K562 (cell line): Measurements from ENCODE around the gene PPA1. TPM values are rescaled to one million over a fixed set of nuclear protein-coding genes. Genes with fewer than 3 reads are reported as not detected.

Experiments
- BRCA1 ChIP-seq, 2 experiments: fragments of 450-650 bp in 1 of 2; sonication (generic) in 1 of 2; formaldehyde crosslinking in 1 of 2; IDR thresholded peaks; 2 replicates each; pipeline versions ENCODE4 v1.5.0 to v1.6.1; 2017 to 2020; ENCODE audit warnings: mild to moderate bottlenecking in 1 of 2, missing genetic modification reagents in 1 of 2
- CHD7 ChIP-seq: fragments of 200-600 bp; sonication (generic); IDR thresholded peaks from one replicate; pipeline ENCODE4 v1.6.1; 2012; ENCODE audit warnings: mild to moderate bottlenecking, low read depth, low read length, inconsistent platforms
- DNMT1 ChIP-seq: fragments of 450-650 bp; IDR thresholded peaks from 2 replicates; pipeline ENCODE4 v1.6.1; 2016; ENCODE audit warnings: antibody characterized with exemption, mild to moderate bottlenecking
- MTF1 ChIP-seq: fragments of 250-450 bp; sonication (Bioruptor Pico); IDR thresholded peaks from 2 replicates; pipeline ENCODE4 v1.9.0; 2021; ENCODE audit warnings: moderate library complexity, mild to moderate bottlenecking, inconsistent platforms, borderline replicate concordance
- NFE2L1 ChIP-seq: fragments of 450-650 bp; IDR thresholded peaks from 2 replicates; pipeline ENCODE4 v1.6.1; 2016; ENCODE audit warnings: missing genetic modification characterization, low read depth, mild to moderate bottlenecking, missing compliant biosample characterization, moderate library complexity, borderline replicate concordance
- PHF20 ChIP-seq: fragments of 450-650 bp; IDR thresholded peaks from 2 replicates; pipeline ENCODE4 v1.6.1; 2018; ENCODE audit not compliant: partially characterized antibody
- ZBTB5 ChIP-seq: fragments of 450-650 bp; IDR thresholded peaks from 2 replicates; pipeline ENCODE4 v1.6.1; 2017; ENCODE audit warnings: antibody characterized with exemption
- ZNF184 ChIP-seq: sonication (generic); formaldehyde crosslinking; IDR thresholded peaks from 2 replicates; pipeline ENCODE4 v1.5.0; 2020; ENCODE audit warnings: missing genetic modification reagents
- ZNF224 ChIP-seq: sonication (generic); formaldehyde crosslinking; IDR thresholded peaks from 2 replicates; pipeline ENCODE4 v1.8.0; 2022; ENCODE audit warnings: mild to moderate bottlenecking, missing genetic modification reagents
- ZNF316 ChIP-seq: fragments of 450-650 bp; IDR thresholded peaks from 2 replicates; pipeline ENCODE4 v1.6.1; 2016
- ZNF668 ChIP-seq: fragments of 250-450 bp; sonication (Bioruptor Pico); IDR thresholded peaks from 2 replicates; pipeline ENCODE4 v1.8.0; 2022; ENCODE audit warnings: mild to moderate bottlenecking, inconsistent platforms
- polyA plus RNA-seq, 8 experiments: library from polyadenylated mRNA; depleted of rRNA in 4 of 8; stranded (reverse) in 5 of 8; unstranded in 3 of 8; fragments of >200 nt; fragmentation: Nextera tagmentation in 2 of 8; fragmentation: Illumina TruSeq in 1 of 8; extraction: Ambion mirVana in 2 of 8; extraction: Trizol in 1 of 8; gene quantifications; 2 replicates each; pipeline versions ENCODE4 v1.2.1 to v1.2.3, GENCODE V29; 2011 to 2014; ENCODE audit warnings: inconsistent platforms in 1 of 8, missing spikeins in 1 of 8
- total RNA-seq, 7 experiments: library from RNA; depleted of rRNA in 6 of 7; stranded (reverse); fragments of >200 nt in 6 of 7; fragmentation: Illumina TruSeq in 2 of 7; extraction: Trizol in 2 of 7; gene quantifications; 2 replicates each; pipeline versions ENCODE4 v1.2.1 to v1.2.3, GENCODE V29; 2011 to 2021; ENCODE audit warnings: low replicate concordance in 1 of 7
- TF ChIP-seq, protein P1 (sequence below): sonication (generic); formaldehyde crosslinking; IDR thresholded peaks from 2 replicates; pipeline ENCODE4 v1.8.1; 2023; ENCODE audit warnings: mild to moderate bottlenecking, missing genetic modification reagents, moderate library complexity

PPA1 gene
- total and polyA plus RNA-seq, 9 of the 15 experiments (the other 6 are each of a cell fraction or from before 2014, with no cell fraction given) = 301 to 635 (median 471) TPM

DNA sequence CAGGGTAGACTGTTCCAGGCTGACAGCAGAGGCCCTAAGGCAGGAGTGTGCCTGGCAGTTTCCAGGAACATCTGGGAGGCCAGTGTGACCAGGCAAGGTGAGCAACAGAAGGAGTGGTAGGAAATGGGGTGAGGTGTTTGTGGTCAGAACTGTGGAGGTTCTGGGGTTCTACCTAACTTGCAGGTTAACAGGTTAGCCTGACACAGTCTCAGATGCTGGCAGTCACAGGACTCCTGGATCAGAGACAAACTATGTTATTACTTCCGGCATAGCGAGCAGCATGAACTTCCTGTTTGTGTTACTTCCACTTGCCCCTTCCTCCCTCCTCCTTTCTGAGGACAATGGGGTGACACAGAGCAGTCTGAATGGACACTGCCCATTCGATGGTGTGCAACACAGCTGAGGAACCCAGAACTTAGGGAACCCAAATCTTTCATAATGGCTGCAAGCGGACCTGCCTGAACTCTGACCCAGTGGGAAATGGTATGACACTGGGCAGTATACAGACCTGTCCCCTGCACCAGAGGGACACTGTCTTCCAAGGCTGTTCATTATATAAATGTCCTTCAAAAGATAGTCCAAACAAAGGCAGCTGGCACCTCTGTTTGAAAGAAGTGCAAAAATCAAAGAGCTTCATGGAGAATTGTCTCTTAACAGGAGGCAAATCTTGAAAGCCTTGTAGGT, 59.0 kb downstream of the PPA1 start (continued):
- TF ChIP-seq ZBTB5 (no peak), CHD7 (no peak), BRCA1 (IDR thresholded peaks at IDR 0.05) (no peak), BRCA1 (CRISPR knock-in tag; IDR thresholded peaks at IDR 0.05) (0 out of 2 replicates have a peak, but pooled peaks have one; percentile 29), ZNF316 (no peak), MTF1 (CRISPR knock-in tag) (no peak), DNMT1 (no peak), PHF20 (peak; percentile 33), ZNF668 (no peak), ZNF184 (CRISPR knock-in tag) (no peak), ZNF224 (CRISPR knock-in tag) (no peak), NFE2L1 (tag) (no peak)
- TF ChIP-seq, protein P1, sequence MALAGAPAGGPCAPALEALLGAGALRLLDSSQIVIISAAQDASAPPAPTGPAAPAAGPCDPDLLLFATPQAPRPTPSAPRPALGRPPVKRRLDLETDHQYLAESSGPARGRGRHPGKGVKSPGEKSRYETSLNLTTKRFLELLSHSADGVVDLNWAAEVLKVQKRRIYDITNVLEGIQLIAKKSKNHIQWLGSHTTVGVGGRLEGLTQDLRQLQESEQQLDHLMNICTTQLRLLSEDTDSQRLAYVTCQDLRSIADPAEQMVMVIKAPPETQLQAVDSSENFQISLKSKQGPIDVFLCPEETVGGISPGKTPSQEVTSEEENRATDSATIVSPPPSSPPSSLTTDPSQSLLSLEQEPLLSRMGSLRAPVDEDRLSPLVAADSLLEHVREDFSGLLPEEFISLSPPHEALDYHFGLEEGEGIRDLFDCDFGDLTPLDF (CRISPR knock-in tag) = no peak
